GM21723 (cell line): ENCODE data around the gene TMEM134.

Source experiments
- ATAC-seq: cut with Tn5 transposase; IDR thresholded peaks from one replicate; pipeline ENCODE4 v1.9.1; 2021; ENCODE audit warnings: mild to moderate bottlenecking, moderate library complexity; ENCODE audit not compliant: unreplicated experiment

Gene TMEM134

GRCh38 chr11:67500831-67501715 is 32.0 kb upstream of the TMEM134 start:
- ATAC-seq = no peak

- ATAC-seq = no peak
Measured at GRCh38 chr11:67500484-67500821, 31.4 kb upstream of the TMEM134 start.

- no peak for ATAC-seq
Measured at GRCh38 chr11:67499808-67500483, 30.9 kb upstream of the TMEM134 start.

GRCh38 chr11:67498544-67498972 is 29.5 kb upstream of the TMEM134 start:
- no peak for ATAC-seq

GRCh38 chr11:67497656-67498291 is 28.7 kb upstream of the TMEM134 start:
- ATAC-seq = no peak

- no peak for ATAC-seq
Measured at GRCh38 chr11:67496113-67496512, 27.1 kb upstream of the TMEM134 start.

- no peak for ATAC-seq
Measured at GRCh38 chr11:67495234-67496005, 26.4 kb upstream of the TMEM134 start.

- ATAC-seq = no peak
Measured at GRCh38 chr11:67494371-67495233, 25.6 kb upstream of the TMEM134 start.

- ATAC-seq = no peak
Measured at GRCh38 chr11:67493548-67494370, 24.7 kb upstream of the TMEM134 start.

GRCh38 chr11:67492801-67493547 is 23.9 kb upstream of the TMEM134 start:
- no peak for ATAC-seq

- no peak for ATAC-seq
Measured at GRCh38 chr11:67492069-67492727, 23.1 kb upstream of the TMEM134 start.

- no peak for ATAC-seq
Measured at GRCh38 chr11:67491276-67492068, 22.4 kb upstream of the TMEM134 start.

GRCh38 chr11:67490727-67491065 is 21.6 kb upstream of the TMEM134 start:
- no peak for ATAC-seq

- no peak for ATAC-seq
Measured at GRCh38 chr11:67489885-67490726, 21.1 kb upstream of the TMEM134 start.

- no peak for ATAC-seq
Measured at GRCh38 chr11:67489203-67489884, 20.3 kb upstream of the TMEM134 start.
